Activated naive CD4-positive, alpha-beta T cell treated with anti-CD3 and anti-CD28 coated beads, Interleukin-2, amount 50 U/mL, for 72 hours (primary cell): ENCODE data around the gene FEV. TPM values are rescaled to one million over a fixed set of nuclear protein-coding genes. Genes with fewer than 3 reads are reported as not detected.

Source experiments
- ATAC-seq, 2 donors: fragments of 150-1000 bp; cut with Tn5 transposase; 2 replicates each; pipeline ENCODE4 v1.10.0; 2021; ENCODE audit warnings: mild to moderate bottlenecking in 2 of 2, moderate library complexity in 2 of 2
- DNase-seq, 2 donors: peaks; one replicate each; pipeline ENCODE4 v3.0.0; 2021 to 2022; ENCODE audit warnings: low spot score in 2 of 2
- H3K27ac Mint-ChIP-seq, 2 donors: one replicate each; pipeline ENCODE4 v1.8.0; 2022; ENCODE audit warnings: mild to moderate bottlenecking in 2 of 2, mixed read lengths in 2 of 2
- H3K36me3 Mint-ChIP-seq, 2 donors: one replicate each; pipeline ENCODE4 v1.8.0; 2022; ENCODE audit warnings: mixed read lengths in 2 of 2
- H3K9me3 Mint-ChIP-seq, 2 donors: one replicate each; pipeline ENCODE4 v1.8.0; 2022; ENCODE audit warnings: mixed read lengths in 2 of 2
- total RNA-seq, 2 donors: library from RNA; stranded (reverse); gene quantifications; one replicate each; pipeline ENCODE4 v1.2.3, GENCODE V29; 2022

The FEV gene
- not detected for total RNA-seq

- Mint-ChIP-seq H3K27ac (no peak within 1 kb of the TSS), H3K36me3 (peaks cover 0 to 6% of the 10 kb centered on the region in 2 donors), H3K9me3 (no peaks in the 10 kb centered on the region)
- ATAC-seq (no peak), DNase-seq (no peak)
Observed at GRCh38 chr2:218985021-218985324, at the start of gene FEV. TSS of gene FEV (minus strand) at chr2:218985184. CDS start at chr2:218985075, 109 bp downstream.

DNA sequence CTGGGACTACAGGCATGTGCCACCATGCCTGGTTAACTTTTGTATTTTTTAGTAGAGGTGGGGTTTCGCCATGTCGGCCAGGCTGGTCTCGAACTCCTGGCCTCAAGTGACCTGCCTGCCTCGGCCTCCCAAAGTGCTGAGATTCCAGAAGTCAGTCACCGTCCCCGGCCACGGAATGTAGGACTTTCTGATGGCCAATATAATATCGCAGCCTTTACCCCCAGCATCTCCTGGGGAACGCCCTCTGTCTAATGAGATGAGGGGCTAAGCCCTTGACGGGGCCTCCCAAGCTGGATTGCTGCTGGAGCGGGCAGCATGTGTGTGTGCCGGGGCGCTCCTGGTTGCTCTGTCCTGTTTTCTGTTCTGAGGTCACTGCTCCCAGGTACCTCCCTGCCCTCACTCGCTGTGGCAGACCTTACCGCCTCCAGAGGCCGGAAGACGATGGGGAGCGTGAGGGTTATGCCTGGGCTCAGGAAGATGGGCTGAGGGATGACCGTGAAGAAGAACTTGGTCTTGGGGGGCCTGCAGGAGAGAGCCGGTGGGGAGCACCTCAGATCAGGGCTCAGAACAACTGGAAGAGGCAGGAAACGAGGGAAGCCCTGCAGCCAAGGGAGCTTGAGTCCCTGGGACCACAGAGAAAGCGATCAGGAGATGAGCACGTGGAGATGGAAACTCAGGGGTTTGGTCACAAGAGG, 47.2 kb upstream of the FEV start:
- Mint-ChIP-seq H3K27ac (no peak overlapping the region), H3K9me3 (no peaks in the 10 kb centered on the region), H3K36me3 (no peaks in the 10 kb centered on the region)
- ATAC-seq (no peak), DNase-seq (no peak)

GRCh38 chr2:219031005-219031738, 46.2 kb upstream of the FEV start:
- H3K27ac Mint-ChIP-seq, result no peak overlapping the region
- H3K36me3 Mint-ChIP-seq, result no peaks in the 10 kb centered on the region
- no peaks in the 10 kb centered on the region for H3K9me3 Mint-ChIP-seq
- ATAC-seq, result no peak
- no peak for DNase-seq

- no peak for DNase-seq
- Mint-ChIP-seq H3K27ac (no peak overlapping the region), H3K36me3 (no peaks in the 10 kb centered on the region), H3K9me3 (no peaks in the 10 kb centered on the region)
- ATAC-seq, result peak in 1 of 2 donors; percentile 34
Observed at GRCh38 chr2:219030177-219030940, 45.4 kb upstream of the FEV start.

GRCh38 chr2:219029829-219030165, 44.8 kb upstream of the FEV start:
- ATAC-seq (peak; percentile 88 to 90), DNase-seq (peak; percentile 72 to 79)
- H3K36me3 Mint-ChIP-seq, result no peaks in the 10 kb centered on the region
- no peak overlapping the region for H3K27ac Mint-ChIP-seq
- H3K9me3 Mint-ChIP-seq, result no peaks in the 10 kb centered on the region

DNA sequence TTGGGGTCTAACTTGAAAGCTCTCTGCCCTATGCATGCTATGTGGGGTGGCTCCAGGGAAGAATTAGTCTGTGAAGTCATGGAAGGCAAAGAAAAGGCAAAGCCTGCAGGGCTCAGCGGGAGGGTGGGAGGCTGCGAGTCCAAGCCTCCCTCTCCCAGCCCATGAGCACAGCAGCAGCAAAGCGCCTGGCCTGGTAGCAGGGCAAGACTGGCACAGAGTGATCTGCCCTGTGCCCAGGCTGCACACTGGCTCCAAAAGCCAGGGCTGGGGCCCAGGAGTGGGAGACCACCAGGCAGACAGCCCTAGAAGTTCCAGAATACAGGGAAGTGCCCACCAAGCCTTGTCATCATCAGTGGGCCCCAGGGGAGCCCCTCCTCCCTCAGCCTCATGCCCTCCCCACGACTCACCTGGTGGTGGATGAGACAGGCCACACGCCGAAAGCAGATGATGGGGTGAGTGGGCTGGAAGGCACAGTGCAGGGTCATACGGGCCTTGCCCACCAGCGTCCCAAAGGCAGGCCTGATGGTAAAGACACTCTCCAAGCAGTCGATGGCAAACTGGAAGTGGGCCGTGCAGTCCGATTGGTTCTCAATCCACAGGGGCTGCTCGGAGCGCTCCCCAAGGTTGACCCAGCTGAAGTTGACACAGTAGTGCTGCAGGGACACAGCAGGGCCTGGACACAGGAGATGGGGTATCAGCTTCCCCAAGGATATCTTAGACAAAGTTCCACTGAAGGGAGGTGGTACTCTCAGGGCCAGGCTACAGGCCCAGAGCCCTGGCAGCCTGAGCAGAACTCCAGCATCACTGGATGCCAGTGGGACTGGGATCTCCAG, 44.2 kb upstream of the FEV start:
- H3K36me3 Mint-ChIP-seq, result no peaks in the 10 kb centered on the region
- H3K9me3 Mint-ChIP-seq, result no peaks in the 10 kb centered on the region
- ATAC-seq (peak; percentile 21 to 47), DNase-seq (no peak)
- no peak overlapping the region for H3K27ac Mint-ChIP-seq

- Mint-ChIP-seq H3K9me3 (no peaks in the 10 kb centered on the region), H3K27ac (no peak overlapping the region), H3K36me3 (no peaks in the 10 kb centered on the region)
- no peak for DNase-seq
- no peak for ATAC-seq
Observed at GRCh38 chr2:219028141-219028540, 43.2 kb upstream of the FEV start.

- no peaks in the 10 kb centered on the region for H3K9me3 Mint-ChIP-seq
- no peak overlapping the region for H3K27ac Mint-ChIP-seq
- no peak for ATAC-seq
- DNase-seq, result no peak
- no peaks in the 10 kb centered on the region for H3K36me3 Mint-ChIP-seq
Observed at GRCh38 chr2:219027511-219028055, 42.6 kb upstream of the FEV start.

GRCh38 chr2:219026946-219027345, 42.0 kb upstream of the FEV start:
- no peak for DNase-seq
- H3K27ac Mint-ChIP-seq, result no peak overlapping the region
- ATAC-seq, result no peak
- H3K36me3 Mint-ChIP-seq, result no peaks in the 10 kb centered on the region
- no peaks in the 10 kb centered on the region for H3K9me3 Mint-ChIP-seq

DNA sequence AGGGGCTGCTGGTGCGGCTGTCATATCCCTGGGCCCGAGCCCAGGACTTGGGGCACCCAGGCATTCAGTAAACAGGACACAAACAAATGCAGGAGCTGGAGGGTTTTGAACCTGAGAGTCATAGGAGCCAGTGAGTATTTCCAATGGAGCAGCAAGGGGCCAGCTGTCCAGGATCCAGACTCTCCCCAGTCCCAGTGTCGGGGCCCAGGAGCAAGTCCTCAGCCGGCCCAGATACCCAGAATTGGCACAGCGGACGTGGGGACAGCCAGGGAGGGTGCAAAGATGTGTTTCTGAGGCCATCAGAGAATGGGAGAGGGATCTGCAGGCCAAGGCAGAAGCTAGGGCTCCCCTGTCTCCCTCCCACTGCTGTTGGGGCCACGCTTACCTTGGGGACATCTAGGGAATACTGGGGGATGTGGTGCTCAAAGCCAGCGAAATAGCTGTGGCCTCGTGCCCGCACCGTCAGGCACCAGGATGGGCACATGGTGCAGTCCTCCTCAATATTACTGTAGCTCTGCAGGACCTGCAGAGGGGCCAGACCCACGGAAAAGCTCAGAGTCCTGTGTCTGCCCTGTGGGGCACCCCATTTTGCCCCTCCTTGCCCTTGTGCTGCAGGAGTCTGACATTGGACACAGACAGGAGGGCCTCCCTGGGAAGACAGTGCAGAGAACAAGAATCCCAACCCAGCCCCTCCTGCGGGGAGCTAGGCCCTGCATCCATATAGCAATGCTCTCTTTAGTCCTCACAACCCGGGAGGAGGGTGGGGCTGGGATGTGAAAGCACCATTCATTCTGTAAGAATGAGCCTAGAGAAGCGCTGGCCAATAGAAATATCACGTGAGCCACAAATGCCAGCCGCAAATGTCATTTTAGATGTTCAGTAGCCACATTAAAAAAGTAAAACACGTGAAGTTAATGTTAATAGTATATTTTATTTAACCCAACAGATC, 40.9 kb upstream of the FEV start:
- no peak for ATAC-seq
- no peak overlapping the region for H3K27ac Mint-ChIP-seq
- no peak for DNase-seq
- H3K36me3 Mint-ChIP-seq, result no peaks in the 10 kb centered on the region
- H3K9me3 Mint-ChIP-seq, result no peaks in the 10 kb centered on the region

GRCh38 chr2:219024059-219024458, 39.1 kb upstream of the FEV start:
- no peak for ATAC-seq
- Mint-ChIP-seq H3K27ac (no peak overlapping the region), H3K9me3 (no peaks in the 10 kb centered on the region), H3K36me3 (no peaks in the 10 kb centered on the region)
- no peak for DNase-seq

GRCh38 chr2:219023045-219023605, 38.1 kb upstream of the FEV start:
- Mint-ChIP-seq H3K9me3 (no peaks in the 10 kb centered on the region), H3K36me3 (no peaks in the 10 kb centered on the region), H3K27ac (no peak overlapping the region)
- DNase-seq (no peak), ATAC-seq (no peak)

- Mint-ChIP-seq H3K36me3 (no peaks in the 10 kb centered on the region), H3K9me3 (no peaks in the 10 kb centered on the region), H3K27ac (no peak overlapping the region)
- ATAC-seq (no peak), DNase-seq (no peak)
Observed at GRCh38 chr2:219022616-219023015, 37.6 kb upstream of the FEV start.

- H3K9me3 Mint-ChIP-seq, result no peaks in the 10 kb centered on the region
- no peak for DNase-seq
- ATAC-seq, result no peak
- no peak overlapping the region for H3K27ac Mint-ChIP-seq
- H3K36me3 Mint-ChIP-seq, result no peaks in the 10 kb centered on the region
Observed at GRCh38 chr2:219022041-219022440, 37.1 kb upstream of the FEV start.

- no peak for DNase-seq
- H3K36me3 Mint-ChIP-seq, result no peaks in the 10 kb centered on the region
- H3K9me3 Mint-ChIP-seq, result no peaks in the 10 kb centered on the region
- ATAC-seq, result no peak
- H3K27ac Mint-ChIP-seq, result no peak overlapping the region
Observed at GRCh38 chr2:219021591-219021990, 36.6 kb upstream of the FEV start.
